CD4-positive, alpha-beta T cell treated with Interleukin-6 at 100 ng/mL for 8 hours (primary cell): ENCODE results near the gene PCBD1.
"Not testable (repeated sequence)": the region's sequence is repeated elsewhere in the genome, so short reads cannot be mapped to it uniquely, and the experiment has no call there.

Experiments
- DNase-seq: peaks from one replicate; pipeline ENCODE4 v3.0.0-alpha.2; 2020; ENCODE audit warnings: mixed read lengths, low spot score

The PCBD1 gene

DNA sequence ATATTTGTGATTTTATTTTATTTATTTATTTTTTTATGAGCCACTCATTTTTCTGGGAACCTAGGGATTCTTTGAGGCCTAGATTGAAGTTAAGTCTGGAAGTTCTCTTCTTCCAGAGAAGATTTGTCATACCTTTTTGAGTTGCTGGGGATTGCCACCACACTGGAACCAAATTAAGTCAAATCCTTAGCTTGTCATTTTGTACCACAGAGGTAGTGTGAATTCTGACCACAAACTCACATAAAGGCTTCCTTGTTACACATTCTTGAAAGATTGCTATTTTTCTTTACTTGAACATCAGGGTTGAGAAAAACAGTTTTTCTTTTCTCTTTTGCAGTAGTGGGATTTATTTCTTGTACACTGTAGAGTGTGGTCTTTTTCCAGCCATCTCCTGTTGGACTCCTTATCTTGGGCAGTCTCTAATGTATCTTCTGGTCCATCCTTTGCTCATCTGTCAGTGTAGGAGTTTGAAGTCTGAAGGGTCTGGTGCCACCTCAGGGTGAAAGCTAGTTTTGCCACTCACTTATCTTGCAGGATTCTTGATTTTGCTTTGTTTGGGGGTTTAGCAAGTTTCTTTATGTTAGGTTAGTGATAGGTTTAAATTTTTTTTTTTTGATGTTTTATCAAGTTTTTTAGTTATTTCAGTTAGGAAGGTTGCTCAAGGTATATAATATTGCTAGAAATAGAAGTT is 24.8 kb downstream of the PCBD1 start:
- no peak for DNase-seq

DNA sequence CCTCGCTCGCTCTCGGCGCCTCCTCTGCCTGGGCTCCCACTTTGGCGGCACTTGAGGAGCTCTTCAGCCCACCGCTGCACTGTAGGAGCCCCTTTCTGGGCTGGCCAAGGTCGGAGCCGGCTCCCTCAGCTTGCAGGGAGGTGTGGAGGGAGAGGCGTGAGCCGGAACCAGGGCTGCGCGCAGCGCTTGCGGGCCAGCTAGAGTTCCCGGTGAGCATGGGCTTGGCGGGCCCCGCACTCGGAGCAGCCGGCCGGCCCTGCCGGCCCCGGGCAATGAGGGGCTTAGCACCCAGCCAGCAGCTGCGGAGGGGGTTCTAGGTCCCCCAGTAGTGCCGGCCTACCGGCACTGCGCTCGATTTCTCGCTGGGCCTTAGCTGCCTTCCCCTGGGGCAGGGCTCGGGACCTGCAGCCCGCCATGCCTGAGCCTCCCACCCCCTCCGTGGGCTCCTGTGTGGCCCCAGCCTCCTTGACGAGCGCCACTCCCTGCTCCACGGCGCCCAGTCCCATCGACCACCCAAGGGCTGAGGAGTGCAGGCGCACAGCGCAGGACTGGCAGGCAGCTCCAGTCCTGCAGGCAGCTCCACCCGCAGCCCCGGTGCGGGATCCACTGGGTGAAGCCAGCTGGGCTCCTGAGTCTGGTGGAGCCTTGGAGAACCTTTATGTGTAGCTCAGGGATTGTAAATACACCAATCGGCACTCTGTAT is 26.7 kb downstream of the PCBD1 start:
- not testable (repeated sequence) for DNase-seq

DNA sequence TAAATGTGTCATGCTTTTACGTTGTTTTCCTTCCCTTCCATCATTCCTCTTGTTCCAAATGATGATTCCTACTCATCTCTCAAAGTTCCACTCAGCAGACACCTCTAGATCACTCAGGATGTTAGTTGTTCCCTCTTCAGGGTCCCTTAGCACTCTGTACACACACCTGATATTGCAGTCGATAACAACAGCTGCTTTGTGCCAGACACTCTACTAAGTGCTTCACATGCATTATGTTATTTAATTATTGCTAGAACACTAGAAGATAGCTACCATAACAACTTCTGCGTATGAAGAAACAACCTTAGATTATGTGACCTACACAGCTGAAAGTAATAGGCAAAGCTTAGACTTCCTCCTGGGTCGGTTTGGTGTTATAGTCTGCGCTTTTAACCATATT is 29.6 kb downstream of the PCBD1 start:
- no peak for DNase-seq

DNA sequence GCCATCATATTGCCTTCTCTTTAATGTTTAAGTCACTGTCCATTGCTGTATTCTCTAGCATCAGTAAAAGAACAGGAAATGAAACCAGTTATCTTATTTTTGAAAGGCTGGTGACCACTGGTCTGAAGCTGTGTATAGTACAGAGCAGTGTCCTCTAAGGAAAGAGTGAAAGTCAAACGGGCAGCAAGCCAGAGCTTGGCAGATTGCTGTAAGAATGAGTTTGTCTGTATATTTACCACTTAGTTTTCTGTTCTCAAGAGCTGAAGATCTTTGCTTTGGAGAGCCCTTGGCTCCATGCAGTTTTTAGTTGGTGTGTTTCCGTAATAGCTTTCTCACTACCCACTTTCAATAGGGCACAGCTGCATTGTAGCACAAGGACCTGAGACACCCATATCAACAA is 31.9 kb downstream of the PCBD1 start:
- DNase-seq: no peak

DNA sequence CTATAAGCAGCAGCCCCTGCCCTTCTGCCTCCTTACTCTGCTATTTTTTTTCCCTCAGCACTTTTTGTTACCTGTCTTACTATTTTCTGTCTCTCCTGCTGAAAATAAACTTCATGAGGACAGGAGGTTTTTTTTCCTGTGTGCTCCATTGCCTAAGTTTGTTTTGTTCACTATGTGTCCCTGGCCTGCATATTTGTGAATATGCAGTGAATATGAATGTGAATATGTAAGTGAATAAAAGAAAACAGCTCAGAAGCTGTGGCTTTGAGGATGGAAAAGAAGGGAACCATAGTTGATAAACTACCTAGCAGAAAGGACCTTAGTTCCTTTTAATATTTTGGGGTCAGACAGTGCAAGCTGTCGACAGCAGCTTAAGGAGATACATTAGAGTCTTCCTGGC is 34.9 kb downstream of the PCBD1 start:
- DNase-seq: no peak

DNA sequence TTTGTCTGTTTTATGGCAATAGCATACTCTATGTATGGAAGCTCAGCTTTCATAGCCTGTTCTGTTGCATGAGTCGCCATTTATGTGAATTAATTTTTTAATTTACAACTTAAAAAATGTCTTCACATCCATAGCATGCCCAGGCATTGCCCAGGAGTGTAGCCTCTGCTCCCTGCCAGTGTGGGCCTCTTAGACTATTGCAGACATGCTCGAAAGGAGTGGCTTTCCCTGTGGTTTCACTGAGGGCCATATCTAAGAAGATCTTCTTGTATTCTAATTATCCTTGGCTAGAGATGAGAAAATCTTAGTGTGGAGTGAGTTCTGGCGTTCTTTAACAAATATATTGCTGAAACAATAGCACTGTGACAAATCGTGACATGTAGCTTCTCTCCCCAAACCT is 35.3 kb downstream of the PCBD1 start:
- no peak for DNase-seq

DNA sequence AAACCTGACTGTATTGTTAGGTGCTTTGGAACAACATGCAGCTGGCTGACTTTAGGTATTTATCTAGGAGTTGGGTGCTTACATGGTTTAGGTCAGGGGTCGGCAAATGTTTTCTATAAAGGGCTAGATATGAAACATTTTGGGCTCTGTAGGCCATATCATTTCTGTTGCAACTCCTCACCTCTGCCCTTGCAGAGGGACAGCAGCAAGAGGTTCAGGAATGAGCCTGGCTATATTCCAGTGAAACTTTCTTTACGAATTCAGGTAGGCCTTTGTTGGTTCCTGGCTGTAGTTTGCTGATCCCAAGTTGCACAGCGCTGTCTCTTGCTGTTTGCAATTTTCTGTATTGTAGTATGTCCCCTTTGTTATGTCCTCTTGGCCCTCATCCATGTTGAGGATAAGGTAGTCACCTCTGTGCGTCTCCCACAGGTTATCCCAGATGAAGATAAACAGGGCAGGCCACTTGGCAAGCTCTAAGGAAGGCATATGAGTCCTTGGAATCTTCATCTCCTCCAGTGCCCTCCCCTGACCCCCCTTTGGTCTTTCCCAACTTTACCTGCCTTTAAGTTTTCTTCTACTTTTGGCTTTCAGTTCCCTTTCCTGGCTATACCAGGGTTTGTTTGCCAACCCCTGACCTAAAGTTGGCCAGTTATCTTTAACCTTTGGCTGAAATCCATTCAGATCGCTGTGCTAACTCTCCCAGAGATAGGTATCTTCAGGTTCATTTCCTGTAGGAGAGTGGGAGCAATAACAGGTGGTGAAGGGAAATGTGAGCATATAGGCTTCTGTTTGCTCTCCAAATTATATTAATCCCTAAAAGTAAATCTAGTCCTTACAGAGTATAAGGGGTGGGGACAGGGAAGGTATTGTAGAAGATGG is 36.5 kb downstream of the PCBD1 start:
- DNase-seq: no peak

DNA sequence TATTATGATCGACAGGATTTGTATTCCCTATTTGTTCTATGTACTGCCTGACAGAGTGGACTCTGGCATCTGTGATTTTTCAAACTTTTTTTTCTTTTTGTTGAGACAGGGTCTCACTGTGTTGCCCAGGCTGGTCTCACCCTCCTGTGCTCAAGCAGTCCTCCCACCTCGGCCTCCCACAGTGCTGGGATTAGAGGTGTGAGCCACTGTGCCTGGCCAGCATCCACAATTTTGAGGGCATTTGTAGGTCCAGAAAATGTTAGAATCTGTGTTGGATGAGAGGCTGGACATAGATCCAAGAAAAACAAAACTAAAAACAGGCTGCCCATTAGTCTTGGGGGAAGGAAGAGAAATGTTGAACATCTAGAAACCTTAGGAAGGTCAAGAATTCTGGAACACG is 38.3 kb downstream of the PCBD1 start:
- no peak for DNase-seq

DNA sequence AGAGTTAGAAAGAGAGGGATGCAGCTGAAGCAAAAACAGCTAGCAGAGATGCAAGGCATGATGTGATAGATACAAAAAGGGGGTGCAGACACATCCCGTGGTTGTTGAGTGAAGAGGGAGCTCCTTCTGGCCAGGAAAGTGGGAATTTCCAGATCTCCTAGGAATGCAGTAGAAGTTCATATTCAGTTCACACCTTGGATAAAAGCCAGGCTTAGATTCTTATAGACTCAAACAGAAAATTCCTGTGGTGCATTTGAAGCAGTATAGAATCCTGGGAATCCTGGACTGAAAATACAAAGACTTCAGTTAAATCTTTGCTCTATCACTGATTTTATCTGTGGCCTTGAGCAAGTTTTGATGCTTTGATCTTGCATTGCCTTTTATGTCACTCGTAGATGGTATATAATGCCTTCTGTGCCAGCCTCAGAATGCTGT is 38.8 kb downstream of the PCBD1 start:
- no peak for DNase-seq

DNA sequence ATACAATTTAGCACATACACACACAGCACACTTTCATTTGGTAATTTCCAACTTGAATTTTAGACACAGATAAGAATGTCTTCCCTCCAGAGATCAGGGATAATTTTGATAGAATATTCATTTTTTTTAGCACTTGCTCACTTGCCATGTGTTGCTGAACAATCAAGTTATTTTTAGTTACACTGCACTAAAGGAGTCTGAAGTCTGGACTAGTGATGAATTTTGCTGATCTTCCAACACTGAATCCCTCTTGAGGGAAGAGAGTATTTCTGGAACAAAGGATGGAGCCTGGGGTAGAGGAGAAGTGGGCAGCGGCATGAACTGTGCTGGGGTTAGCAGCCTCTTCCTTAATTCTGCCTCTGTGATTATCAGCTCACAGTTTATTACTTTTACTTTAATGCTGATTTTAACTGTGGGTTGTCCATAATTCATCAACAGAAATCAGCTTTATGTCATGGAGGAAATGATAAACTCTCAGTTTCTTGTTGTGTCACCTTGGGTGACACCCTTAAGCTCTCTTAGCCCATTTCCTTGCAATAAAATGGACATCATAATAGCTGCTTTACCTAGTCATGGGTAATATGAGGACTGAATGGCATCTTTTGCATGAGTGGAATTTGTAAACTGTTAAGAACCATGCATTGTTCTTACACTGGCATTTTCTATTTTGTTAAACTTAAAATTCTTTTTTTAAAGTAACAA is 40.6 kb downstream of the PCBD1 start:
- no peak for DNase-seq

DNA sequence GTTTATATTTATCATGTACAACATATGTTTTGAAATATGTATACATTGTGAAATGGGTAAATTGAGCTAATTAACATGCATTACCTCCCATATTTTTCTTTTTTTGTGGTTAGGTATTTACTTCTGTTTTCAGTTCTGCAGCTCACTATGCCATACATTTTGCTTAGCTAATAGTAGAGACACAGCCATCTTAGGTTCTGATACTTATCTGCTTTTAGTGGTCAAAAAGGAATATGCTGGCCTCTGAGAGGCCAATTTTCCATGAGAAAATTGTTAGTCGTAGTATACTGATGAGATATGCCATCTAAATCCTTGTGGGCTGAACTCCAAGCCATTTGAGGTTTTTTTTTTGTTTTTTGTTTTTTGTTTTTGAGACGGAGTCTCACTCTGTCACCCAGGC is 41.6 kb downstream of the PCBD1 start:
- no peak for DNase-seq

DNA sequence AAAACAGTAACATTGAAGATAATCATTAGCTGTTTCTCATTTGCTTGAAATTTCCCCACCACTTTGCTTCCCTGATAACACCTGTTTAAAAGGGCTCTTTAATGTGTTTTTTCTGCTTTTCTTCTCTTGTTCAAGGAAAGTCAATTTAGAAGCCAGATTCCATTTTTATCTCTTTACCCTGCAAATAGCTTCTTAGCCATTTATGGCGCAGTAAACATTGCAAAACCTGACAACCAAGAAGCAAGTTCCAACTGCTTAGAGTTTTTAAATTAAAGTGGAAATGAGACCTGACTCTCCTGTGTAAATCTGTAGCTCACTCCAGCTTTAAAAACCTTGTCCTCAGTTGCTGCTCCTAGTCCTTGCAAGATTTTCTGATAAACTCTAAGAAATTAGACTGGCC is 42.5 kb downstream of the PCBD1 start:
- no peak for DNase-seq

DNA sequence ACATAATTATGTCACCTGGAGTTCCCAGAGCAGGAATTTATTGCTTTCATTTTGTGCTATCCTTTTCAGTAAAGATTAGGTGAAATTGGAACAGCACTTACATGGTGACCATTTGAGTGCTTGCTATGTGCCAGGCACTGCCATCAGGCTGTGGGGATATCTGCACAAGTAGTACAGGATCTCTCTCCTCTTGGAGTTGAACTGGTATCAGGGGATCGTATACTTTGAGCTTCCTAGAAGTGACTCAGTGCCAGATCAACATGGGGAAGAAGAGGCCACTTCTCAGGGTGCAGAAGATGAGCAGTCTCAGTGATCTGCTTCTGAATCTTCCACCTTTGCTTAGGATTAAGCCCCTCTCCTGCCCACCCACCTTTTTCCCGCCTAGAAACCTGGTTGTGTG is 43.1 kb downstream of the PCBD1 start:
- no peak for DNase-seq

DNA sequence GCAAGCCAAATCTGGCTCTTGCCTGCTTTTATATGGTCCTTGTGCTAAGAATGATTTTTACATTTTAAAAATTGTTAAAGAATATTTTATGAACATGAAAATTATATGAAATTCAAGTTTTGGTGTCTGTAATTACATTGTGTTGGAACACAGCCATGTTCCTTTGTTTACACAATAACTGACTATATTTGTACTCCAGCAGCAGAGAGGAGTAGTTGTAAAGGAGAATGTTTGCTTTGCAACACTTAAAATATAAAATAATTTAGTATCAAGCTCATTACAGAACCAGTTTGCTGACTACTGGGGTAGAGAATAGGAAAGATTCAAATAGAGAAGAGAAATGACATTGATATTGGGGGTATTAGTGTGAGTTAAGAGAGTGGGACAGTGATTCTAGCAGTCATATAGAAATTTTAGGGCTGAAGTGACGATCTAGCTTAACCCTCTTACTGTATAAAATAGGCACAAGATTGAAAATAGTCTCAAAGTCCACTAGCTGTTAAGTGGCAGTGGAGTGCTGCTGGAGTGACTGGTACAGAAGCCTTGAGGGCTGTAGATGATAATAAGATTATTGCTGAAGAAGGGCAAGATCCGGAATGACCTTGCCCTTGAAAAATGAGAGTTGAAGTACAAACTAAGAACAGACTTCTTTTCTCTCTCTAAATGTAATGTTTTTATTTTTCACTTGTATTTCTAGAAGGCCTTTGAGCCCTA is 44.4 kb downstream of the PCBD1 start:
- DNase-seq: no peak

DNA sequence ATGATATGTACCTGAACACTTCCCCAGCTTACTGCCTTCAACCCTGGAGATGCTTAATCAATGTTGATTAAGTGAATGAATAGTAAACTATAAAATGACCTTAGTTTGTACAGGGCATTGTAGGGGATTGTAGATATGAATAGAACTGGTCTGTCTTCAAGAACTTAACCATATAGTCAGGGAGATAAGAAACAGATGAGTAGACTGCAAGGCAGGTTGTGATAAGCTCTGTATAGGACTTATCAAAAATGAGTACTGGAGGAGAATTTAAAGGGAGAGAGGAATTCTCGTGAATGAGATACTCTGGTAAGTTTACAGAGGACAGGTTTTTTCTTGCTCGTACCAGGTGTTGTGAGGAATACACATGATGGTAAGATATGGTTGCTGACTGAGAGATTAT is 45.0 kb downstream of the PCBD1 start:
- no peak for DNase-seq

DNA sequence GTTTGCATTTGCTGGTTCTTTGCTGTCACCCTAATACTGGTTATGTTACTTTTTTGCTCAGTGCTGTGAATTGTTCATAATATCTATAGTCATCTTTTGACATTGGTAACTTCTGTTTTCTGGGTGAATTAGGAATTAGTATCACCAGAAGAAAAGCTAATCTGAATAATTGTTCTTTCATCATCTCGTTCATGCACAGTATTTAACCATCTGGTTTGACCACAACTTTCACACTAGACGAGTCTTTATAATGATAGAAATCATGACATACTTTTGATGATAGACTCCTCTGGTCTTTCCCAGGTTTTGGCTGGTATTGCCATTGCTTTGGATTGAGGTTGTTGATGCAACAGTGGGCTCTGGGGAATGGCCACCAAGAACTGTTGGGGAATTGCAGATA is 47.5 kb downstream of the PCBD1 start:
- no peak for DNase-seq

DNA sequence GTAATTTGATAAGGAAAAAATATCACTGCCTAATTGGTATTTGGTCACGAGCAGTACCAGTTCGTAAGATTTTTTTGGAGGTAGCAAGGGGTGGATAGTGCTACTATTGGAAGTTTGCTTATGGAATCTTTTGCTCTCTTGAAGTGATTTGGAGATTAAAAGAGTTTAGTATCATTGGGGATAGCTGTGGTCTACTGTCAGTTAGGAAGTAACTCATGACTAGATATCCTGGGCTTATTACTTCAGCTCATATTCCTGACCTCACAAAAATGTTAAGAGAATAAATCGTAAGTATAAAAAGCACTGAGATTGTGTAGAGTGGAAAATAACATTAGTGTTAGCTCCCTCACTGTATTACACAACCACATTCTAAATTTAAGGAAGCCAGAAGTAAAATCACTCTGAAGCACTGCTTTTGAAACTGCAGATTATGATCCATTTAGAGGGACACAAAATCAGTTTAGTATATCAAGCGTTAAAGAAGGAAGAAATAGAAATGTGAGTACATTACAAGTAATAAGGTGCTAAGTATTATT is 50.0 kb downstream of the PCBD1 start:
- DNase-seq: no peak

DNA sequence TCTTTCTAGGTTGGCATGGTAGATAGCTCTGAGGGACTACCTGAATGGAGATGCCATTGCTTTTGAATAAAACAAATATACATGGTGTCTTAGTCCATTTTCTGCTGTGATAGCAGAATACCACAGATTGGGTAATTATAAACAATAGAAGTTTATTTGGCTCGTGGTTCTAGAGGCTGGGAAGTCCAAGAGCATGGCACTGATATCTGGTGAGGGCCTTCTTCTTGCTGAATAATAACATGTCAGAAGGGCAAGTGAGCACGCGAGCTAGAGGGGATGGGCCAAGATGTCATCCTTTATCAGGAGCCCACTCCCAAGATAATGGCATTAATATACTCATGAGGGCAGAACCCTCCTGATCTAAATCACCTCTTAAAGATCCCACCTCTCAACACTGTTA is 50.7 kb downstream of the PCBD1 start:
- DNase-seq: no peak

DNA sequence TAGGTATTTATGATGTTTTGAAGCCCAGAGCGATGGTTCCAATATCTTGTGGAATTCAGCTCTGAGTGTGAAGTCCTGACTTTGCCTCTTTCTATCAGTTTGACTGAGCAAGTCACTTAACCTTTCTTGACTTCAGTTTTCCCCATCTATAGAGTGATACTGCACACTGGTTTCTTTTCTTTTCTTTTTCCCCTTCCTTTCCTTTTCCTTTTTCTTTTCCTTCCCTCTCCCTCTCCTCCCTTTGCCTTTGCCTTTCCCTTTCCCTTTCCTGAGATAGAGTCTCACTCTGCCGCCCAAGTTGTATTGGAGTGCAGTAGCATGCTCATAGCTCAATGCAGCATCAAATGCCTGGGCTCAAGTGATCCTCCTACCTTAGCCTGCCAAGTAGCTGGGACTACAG is 52.0 kb downstream of the PCBD1 start:
- DNase-seq: no peak

DNA sequence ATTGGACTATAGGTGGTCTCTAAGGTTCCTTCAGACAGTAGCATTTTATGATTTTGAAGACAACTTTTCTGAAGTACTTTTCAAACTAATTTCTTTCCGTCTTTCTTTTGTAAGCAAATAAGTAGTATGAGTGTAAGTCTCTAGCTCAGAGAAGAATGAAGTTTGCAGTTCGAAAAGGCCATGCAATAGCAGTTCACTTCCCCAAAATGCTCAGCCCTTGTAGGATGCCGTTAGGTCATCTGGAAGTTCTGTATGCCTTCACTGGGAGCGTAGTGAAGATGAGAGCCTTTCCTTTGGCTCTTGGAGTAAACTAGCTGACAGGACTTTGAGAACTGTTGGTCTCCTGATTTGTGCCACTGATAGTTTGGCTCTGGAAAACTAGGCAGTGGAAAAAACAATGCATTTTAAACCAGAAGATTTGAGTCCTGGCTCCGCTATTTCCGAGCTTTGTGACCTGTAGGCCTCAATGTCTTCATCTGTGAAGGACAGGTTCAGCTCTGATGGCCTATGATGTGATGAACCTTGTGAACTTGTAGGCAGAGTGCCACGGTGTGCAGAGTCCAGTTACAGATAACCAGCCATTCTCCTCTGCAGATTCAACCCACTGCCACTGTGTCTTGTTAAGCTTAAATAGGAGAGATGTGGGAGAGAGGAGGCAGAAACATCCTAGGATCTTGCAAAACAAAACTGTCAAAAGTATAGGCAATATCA is 53.8 kb downstream of the PCBD1 start:
- no peak for DNase-seq

DNA sequence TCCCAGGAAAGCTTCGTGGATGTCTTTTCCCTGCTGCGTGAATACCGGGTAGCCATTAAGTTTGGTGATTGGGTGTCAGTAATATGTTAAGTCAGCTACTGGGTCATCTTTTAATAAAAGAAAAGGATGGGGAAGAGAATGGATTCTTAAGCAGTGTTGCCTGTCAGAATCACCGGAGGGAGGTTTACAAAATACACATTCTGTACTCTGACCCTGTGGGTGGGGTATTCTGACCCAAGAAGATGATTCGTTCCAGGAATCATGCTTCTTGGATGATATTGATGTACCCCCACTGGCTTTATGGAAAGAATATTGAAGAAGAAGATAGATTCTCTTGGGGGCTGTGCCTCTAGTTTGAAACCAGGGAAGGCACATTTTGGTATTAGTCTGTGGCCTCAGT is 54.3 kb downstream of the PCBD1 start:
- DNase-seq: no peak
